ENCODE measurements around the gene GNRHR. TPM values are rescaled to one million over a fixed set of nuclear protein-coding genes. Genes with fewer than 3 reads are reported as not detected.
"Not testable (repeated sequence)": the region's sequence is repeated elsewhere in the genome, so short reads cannot be mapped to it uniquely, and the experiment has no call there.

Gene GNRHR
- total RNA-seq, 1 donor from 2014 or later = not detected

- ATAC-seq (ENCODE audit: low read depth) = no peak
- CTCF ChIA-PET = no interaction called here
- H3K27ac Mint-ChIP-seq = no peak overlapping the region
- POLR2A ChIA-PET = no interaction called here
- no peaks in the 10 kb centered on the region for H3K9me3 Mint-ChIP-seq
- peaks cover 24% of the 10 kb centered on the region for H3K36me3 Mint-ChIP-seq (ENCODE audit: low read depth)
- intact Hi-C loops (cut with micrococcal nuclease) = no loop called here
- H3K27me3 Mint-ChIP-seq = no peaks in the 10 kb centered on the region
- no peak for DNase-seq
- H3K4me3 Mint-ChIP-seq = no peak overlapping the region
- TF ChIP-seq CTCF (IDR thresholded peaks at IDR 0.05) = no peak
- H3K4me1 Mint-ChIP-seq = peaks cover 13% of the 10 kb centered on the region
Observed at GRCh38 chr4:67712000-67712625, 42.1 kb downstream of the GNRHR start.

- ATAC-seq (ENCODE audit: low read depth) = not testable (repeated sequence)
Observed at GRCh38 chr4:67706682-67707081, 47.5 kb downstream of the GNRHR start.

GRCh38 chr4:67704843-67705242 is 49.3 kb downstream of the GNRHR start:
- H3K27ac Mint-ChIP-seq = no peak overlapping the region
- no peak for DNase-seq

More at GRCh38 chr4:67706682-67707081, 47.5 kb downstream of the GNRHR start:
- DNase-seq; H3K9me3 Mint-ChIP-seq; H3K27ac Mint-ChIP-seq; CTCF ChIA-PET; H3K27me3 Mint-ChIP-seq; H3K4me3 Mint-ChIP-seq; intact Hi-C loops (cut with micrococcal nuclease); POLR2A ChIA-PET: not testable (repeated sequence)
- Mint-ChIP-seq H3K36me3 (ENCODE audit: low read depth) (peaks cover 32% of the 10 kb centered on the region), H3K4me1 (peaks cover 38% of the 10 kb centered on the region)

GRCh38 chr4:67702166-67702565 is 52.0 kb downstream of the GNRHR start:
- Mint-ChIP-seq H3K4me1 (peaks cover 63% of the 10 kb centered on the region), H3K36me3 (ENCODE audit: low read depth) (peaks cover 30% of the 10 kb centered on the region), H3K4me3 (peak overlapping the region; percentile 92), H3K27ac (peak overlapping the region; percentile 94), H3K27me3 (no peaks in the 10 kb centered on the region), H3K9me3 (peaks cover 10% of the 10 kb centered on the region)
- CTCF ChIA-PET = interaction anchor here (0.7 to 1.0 kb wide), 2 partner anchors 47 to 152 kb away, joined by 3 to 4 read pairs; no protein-coding TSS in a partner anchor
- ATAC-seq (ENCODE audit: low read depth) (no peak), DNase-seq (no peak)
- no peak for TF ChIP-seq CTCF (IDR thresholded peaks at IDR 0.05)
- intact Hi-C loops (cut with micrococcal nuclease) = no loop called here
- POLR2A ChIA-PET = interaction anchor here (3.7 kb wide), 1 partner anchor 157 kb away, joined by 35 read pairs; the partner anchor contains the start of gene CENPC

More at GRCh38 chr4:67704843-67705242, 49.3 kb downstream of the GNRHR start:
- H3K4me3 Mint-ChIP-seq = no peak overlapping the region
- ChIA-PET POLR2A (no interaction called here), CTCF (no interaction called here)
- H3K4me1 Mint-ChIP-seq = peaks cover 46% of the 10 kb centered on the region
- no peak for TF ChIP-seq CTCF (IDR thresholded peaks at IDR 0.05)
- intact Hi-C loops (cut with micrococcal nuclease) = no loop called here
- peaks cover 10% of the 10 kb centered on the region for H3K9me3 Mint-ChIP-seq
- H3K36me3 Mint-ChIP-seq (ENCODE audit: low read depth) = peaks cover 31% of the 10 kb centered on the region
- ATAC-seq (ENCODE audit: low read depth) = no peak
- H3K27me3 Mint-ChIP-seq = no peaks in the 10 kb centered on the region

GRCh38 chr4:67701517-67701850 is 52.7 kb downstream of the GNRHR start:
- TF ChIP-seq CTCF (IDR thresholded peaks at IDR 0.05) = no peak
- Mint-ChIP-seq H3K36me3 (ENCODE audit: low read depth) (peaks cover 26% of the 10 kb centered on the region), H3K4me1 (peaks cover 63% of the 10 kb centered on the region), H3K27ac (peak overlapping the region; percentile 94), H3K9me3 (peaks cover 6% of the 10 kb centered on the region), H3K4me3 (peak overlapping the region; percentile 92), H3K27me3 (no peaks in the 10 kb centered on the region)
- intact Hi-C loops (cut with micrococcal nuclease) = loop anchor here (1.0 to 2.0 kb wide), 6 partner anchors 45 to 649 kb away; partner anchors contain the start of genes CENPC and YTHDC1
- POLR2A ChIA-PET = interaction anchor here (0.6 to 3.7 kb wide), 7 partner anchors 45 to 157 kb away, joined by 3 to 35 read pairs (median 5); partner anchors contain the start of genes CENPC and STAP1
- CTCF ChIA-PET = interaction anchor here (1.0 to 1.7 kb wide), 4 partner anchors 14 to 156 kb away, joined by 3 to 6 read pairs (median 5); partner anchors contain the start of gene CENPC
- DNase-seq (no peak), ATAC-seq (ENCODE audit: low read depth) (no peak)

All from activated B cell treated with CpG ODN at 0.5 μM for 24 hours (primary cell).